SH-SY5Y (cell line): ENCODE results near the gene ITPR1.

Experiments used
- GATA2 ChIP-seq: IDR thresholded peaks from 2 replicates; pipeline ENCODE4 v1.6.1; 2011; ENCODE audit warnings: mild to moderate bottlenecking, low read depth, low read length
- GATA3 ChIP-seq: IDR thresholded peaks from 2 replicates; pipeline ENCODE4 v1.6.1; 2011; ENCODE audit warnings: low read depth, mild to moderate bottlenecking, low read length, moderate library complexity

GRCh38 chr3:4709341-4709740 is 216.2 kb downstream of the ITPR1 start:
- no peak for TF ChIP-seq GATA2
- no peak for TF ChIP-seq GATA3
